Measurements from ENCODE around the gene CLASP2. TPM values are rescaled to one million over a fixed set of nuclear protein-coding genes. Genes with fewer than 3 reads are reported as not detected.

Gene CLASP2
- total and polyA plus RNA-seq, 9 donors = 14.5 to 71.2 (median 66.0) TPM

DNA sequence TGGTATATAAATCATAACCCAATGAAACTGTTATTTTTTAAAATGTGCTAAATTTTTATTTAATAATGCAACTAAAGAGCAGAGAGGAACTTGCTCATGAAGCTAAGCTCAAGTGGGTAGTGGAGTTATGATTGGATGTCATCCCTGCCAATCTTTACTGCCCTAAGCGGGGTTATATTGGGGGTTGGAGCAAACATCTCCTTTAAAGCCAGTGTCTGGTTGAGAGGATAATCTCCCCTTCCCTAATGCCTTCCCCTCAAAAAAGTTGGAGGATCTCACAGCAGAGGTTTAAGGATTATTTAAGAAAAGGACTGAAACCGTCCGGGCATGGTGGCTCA, 32.1 kb upstream of the CLASP2 start:
- DNase-seq = no peak
- Histone ChIP-seq H3K27me3 (no peaks in the 10 kb centered on the region), H3K4me3 (no peak overlapping the region), H3K27ac (no peak overlapping the region), H3K9me3 (no peaks in the 10 kb centered on the region), H3K36me3 (no peaks in the 10 kb centered on the region), H3K4me1 (ENCODE audit: insufficient read depth) (no peaks in the 10 kb centered on the region)
- intact Hi-C loops (cut with DNase I) = no loop called here
- TF ChIP-seq CTCF (IDR thresholded peaks at IDR 0.05) (no peak), EP300 (IDR thresholded peaks at IDR 0.05) (no peak), POLR2A (IDR thresholded peaks at IDR 0.05) (no peak)
- WGBS, 3 donors = 86 to 92% (median 88%) methylated on average over 3 of the region's 3 CpGs

- H3K27me3 ChIP-seq = no peaks in the 10 kb centered on the region
- WGBS, 3 donors = 54 to 67% (median 67%) methylated on average over 2 of the region's 2 CpGs
- H3K36me3 ChIP-seq = no peaks in the 10 kb centered on the region
- TF ChIP-seq CTCF (IDR thresholded peaks at IDR 0.05) = no peak
- no peak for TF ChIP-seq EP300 (IDR thresholded peaks at IDR 0.05)
- TF ChIP-seq POLR2A (IDR thresholded peaks at IDR 0.05) = no peak
- H3K9me3 ChIP-seq = no peaks in the 10 kb centered on the region
- no peak overlapping the region for H3K27ac ChIP-seq
- no peak for DNase-seq
- no peaks in the 10 kb centered on the region for H3K4me1 ChIP-seq (ENCODE audit: insufficient read depth)
- intact Hi-C loops (cut with DNase I) = no loop called here
- H3K4me3 ChIP-seq = no peak overlapping the region
Measured at GRCh38 chr3:33749546-33750210, 31.6 kb upstream of the CLASP2 start.

DNA sequence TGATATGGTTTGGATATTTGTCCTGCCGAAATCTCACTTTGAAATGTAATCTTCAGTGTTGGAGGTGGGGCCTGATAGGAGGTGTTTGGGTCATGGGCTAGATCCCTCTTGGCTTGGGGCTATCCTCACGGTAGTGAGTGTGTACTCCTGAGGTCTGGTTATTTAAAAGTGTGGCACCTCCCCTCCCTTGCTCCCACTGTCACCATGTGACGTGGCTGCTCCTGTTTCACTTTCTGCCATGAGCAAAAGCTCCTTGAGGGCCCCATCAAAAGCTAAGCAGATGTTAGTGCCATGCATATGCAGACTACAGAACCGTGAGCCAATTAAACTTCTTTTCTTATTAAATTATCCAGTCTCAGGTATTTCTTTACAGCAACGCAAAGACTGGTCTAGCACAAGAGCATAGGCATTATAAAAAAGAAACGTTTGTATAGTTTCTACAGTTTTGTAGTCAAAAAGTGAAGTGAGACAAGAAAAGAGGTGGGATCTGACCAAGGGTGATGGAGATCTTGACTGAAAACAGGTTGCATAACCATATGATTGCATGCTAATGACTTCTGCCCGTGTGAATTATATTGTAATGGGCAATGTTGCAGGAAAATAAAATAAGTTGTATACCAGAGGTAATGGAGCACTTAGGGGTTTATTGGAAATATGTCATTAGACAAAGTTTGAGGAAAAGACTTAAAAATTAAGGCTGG, 28.5 kb upstream of the CLASP2 start:
- Histone ChIP-seq H3K27ac (no peak overlapping the region), H3K36me3 (no peaks in the 10 kb centered on the region), H3K27me3 (no peaks in the 10 kb centered on the region), H3K4me1 (ENCODE audit: insufficient read depth) (no peaks in the 10 kb centered on the region), H3K4me3 (no peak overlapping the region), H3K9me3 (no peaks in the 10 kb centered on the region)
- intact Hi-C loops (cut with DNase I) = no loop called here
- TF ChIP-seq POLR2A (IDR thresholded peaks at IDR 0.05) (no peak), EP300 (IDR thresholded peaks at IDR 0.05) (no peak), CTCF (IDR thresholded peaks at IDR 0.05) (no peak)
- 69 to 73% (median 69%) methylated on average over 7 of the region's 7 CpGs for WGBS, 3 donors
- DNase-seq = no peak

DNA sequence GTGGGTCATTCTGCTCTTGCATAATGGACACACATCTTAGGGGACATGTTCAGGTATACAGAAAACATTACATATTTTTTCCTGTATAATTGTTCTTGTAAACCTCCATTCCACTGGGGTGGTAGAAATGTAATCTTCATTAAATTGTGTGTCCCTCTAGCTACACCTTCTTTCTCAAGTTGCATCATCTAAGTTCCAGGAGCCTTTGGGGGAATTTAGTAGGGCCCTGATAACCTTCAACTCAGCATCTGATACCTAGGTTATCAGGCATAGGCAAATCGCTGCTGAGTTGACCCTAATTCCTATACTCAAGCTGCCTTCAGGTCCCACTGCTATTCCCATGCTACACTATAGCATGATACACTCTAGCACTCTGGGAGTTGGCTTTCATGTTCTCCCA, 19.1 kb upstream of the CLASP2 start:
- H3K27me3 ChIP-seq = no peaks in the 10 kb centered on the region
- 53 to 79% (median 60%) methylated on average over 1 of the region's 1 CpG for WGBS, 3 donors
- intact Hi-C loops (cut with DNase I) = no loop called here

More for the DNA sequence above, 19.1 kb upstream of the CLASP2 start:
- H3K4me3 ChIP-seq = no peak overlapping the region
- no peak overlapping the region for H3K27ac ChIP-seq
- H3K9me3 ChIP-seq = no peaks in the 10 kb centered on the region
- TF ChIP-seq EP300 (IDR thresholded peaks at IDR 0.05) (no peak), POLR2A (IDR thresholded peaks at IDR 0.05) (no peak), CTCF (IDR thresholded peaks at IDR 0.05) (no peak)
- no peaks in the 10 kb centered on the region for H3K36me3 ChIP-seq
- DNase-seq = no peak
- no peaks in the 10 kb centered on the region for H3K4me1 ChIP-seq (ENCODE audit: insufficient read depth)
